Activated naive CD8-positive, alpha-beta T cell treated with anti-CD3 and anti-CD28 coated beads, Interleukin-2, amount 50 U/mL, for 16 hours (primary cell): ENCODE results near the gene TPRX2.
A peak's percentile ranks its signal among the peaks of the same experiment; 100 is the strongest.
"Not testable (repeated sequence)": the region's sequence is repeated elsewhere in the genome, so short reads cannot be mapped to it uniquely, and the experiment has no call there.

Experiments
- DNase-seq: peaks from one replicate; pipeline ENCODE4 v3.0.0-alpha.2; 2020; ENCODE audit warnings: low read depth, low spot score

Gene TPRX2, protein sequence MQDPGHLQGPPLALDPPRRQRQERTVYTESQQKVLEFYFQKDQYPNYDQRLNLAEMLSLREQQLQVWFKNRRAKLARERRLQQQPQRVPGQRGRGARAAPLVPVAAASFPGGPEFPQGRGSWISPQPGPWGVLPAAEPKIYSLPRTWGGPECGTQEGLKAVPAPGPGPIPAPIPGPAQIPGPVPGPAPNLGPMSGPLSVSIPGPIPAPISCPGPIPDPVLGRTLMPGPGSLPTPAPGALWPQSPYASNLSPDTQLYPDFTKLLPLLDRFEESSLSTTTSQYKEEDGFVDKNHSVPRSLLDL

DNA sequence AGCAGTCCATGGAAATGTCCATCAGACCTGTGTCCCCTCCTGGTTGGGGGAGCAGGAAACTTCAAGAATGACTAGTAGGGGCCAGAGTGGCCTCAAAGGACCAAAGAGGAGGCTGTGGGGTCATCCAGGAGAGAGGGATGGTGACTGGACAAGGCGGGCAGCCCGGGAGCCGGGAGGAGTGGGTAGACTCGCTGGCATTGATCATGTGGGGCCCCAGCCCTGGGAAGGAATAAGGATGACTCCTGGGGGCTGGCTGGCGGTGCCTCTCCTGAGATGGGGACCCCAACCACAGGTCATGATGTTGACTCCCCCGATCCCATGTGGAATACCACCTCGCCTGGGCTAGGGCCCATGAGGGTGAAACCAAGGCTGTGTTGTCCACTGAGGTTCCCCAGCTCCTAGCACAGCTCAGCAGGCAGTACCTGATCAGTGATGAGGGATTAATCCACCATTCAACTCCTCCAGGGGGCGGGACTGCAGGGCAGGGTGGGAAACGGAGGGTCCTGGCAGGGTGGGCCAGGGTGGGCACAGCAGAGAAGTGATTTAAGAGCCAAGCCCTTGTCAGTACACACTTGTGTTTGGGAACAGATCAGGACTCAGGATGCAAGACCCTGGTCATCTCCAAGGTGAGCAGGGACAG is at the start of gene TPRX2:
Gene TPRX2 (plus strand): TSS at position 590 of the 640 bp plus-strand sequence. CDS start 12 bp downstream, at position 602.
- DNase-seq, result not testable (repeated sequence)

DNA sequence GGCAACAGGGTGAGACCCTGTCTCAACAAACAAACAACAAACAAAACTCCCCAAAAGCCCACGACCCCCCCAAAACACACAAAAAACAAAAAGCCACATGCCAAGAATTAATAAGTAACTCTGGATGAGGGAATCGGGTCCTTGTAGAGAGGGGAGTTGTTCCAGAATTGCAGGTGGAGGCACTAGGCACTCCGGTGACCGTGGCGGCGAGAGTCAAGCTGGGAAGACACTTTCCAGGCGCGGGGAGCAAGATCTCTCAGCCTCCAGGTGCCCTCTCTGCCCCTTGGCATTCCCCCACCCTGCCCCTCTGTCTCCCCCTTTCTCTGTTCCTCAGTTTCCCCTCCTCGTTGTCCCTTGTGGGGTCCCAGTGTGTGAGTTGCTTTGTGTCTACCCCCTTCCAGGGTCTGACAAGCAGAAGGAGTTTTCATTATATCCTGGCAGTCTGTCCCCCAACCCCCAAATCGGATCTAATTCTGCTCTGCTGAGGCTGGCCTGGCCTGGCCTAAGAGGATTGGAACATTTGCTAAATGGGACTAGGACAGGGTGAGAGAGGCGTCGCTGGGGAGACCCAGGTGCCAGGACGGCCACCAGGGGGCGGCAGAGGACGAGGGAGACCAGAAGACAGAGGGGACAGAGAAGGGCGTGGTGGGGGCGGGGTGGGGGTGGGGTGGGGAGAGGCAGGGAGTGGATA is 45.6 kb upstream of the TPRX2 start:
- peak; percentile 61 for DNase-seq

DNA sequence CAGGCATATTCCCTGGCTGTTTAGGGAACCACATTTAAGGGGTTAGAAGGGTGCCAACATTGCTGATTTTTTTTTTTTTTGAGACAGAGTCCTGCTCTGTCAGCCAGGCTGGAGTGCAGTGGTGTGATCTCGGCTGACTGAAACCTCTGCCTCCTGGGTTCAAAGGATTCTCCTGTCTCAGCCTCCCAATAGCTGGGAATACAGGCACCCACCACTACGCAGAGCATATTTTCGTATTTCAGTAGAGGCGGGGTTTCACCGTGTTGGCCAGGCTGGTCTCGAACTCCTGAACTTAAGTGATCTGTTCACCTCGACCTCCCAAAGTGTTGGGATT is 45.1 kb upstream of the TPRX2 start:
- DNase-seq, result no peak

DNA sequence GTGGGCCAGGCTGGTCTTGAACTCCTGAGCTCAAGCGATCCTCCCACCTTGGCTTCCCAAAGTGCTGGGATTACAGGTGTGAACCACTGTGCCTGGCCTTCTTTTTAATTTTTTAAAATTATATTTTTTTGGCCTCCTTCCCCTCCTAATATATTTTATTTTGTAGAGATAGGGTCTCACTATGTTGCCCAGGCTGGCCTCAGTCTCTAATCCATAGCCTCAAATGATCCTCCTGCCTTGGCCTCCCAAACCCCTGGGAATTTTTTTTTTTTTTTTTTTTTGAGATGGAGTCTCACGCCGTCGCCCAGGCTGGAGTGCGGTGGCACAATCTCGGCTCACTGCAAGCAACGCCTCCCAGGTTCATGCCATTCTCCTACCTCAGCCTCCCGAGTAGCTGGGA is 42.8 kb upstream of the TPRX2 start:
- not testable (repeated sequence) for DNase-seq

DNA sequence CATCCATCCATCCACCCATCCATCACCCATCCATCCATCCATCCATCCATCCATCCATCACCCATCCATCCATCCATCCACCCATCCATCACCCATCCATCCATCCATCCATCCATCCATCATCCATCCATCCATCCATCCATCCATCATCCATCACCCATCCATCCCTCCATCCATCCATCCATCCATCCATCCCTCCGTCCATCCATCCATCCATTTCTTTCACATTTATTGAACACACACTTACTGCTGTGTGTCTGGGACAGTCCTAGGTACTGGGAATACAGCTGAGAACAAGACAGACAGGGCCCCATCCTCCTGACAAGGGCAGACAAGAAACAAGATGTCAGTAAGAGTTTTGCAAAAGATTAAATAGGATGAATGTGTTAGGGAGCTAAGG is 40.8 kb upstream of the TPRX2 start:
- not testable (repeated sequence) for DNase-seq

DNA sequence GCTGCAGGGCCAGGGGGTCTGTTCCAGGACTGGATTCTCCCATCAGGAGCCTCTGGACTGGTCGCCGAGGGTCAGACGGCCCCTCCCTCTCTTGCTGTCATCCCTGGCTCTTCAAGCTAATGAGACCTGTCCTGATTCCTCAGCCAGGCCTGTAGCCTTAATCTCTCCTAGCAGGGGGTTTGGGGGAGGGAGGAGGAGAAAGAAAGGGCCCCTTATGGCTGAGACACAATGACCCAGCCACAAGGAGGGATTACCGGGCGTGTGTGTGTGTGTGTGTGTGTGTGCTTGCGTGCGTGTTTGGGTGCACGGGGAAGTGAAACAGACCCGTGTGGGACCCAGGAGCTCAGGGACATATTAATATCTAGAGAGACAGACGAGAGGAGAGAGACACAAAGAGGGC is 39.2 kb upstream of the TPRX2 start:
- no peak for DNase-seq

DNA sequence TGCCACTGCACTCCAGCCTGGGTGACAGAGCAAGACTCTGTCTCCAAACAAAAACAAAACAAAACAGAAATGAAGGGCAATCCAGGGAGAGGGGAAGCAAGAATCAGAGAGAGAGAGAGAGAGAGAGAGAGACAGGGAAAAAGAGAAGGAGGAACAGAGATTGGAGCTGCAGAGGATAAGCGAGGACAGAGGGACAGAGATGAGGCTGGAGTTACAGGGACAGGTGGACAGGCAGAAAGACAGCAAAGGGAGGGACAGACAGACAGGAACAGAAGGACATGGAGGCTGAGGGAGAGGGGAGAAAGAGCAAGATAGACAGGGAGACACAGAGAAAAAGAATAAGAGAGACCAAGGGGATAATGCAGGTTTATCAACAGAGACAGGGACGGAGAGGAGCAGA is 38.6 kb upstream of the TPRX2 start:
- no peak for DNase-seq

DNA sequence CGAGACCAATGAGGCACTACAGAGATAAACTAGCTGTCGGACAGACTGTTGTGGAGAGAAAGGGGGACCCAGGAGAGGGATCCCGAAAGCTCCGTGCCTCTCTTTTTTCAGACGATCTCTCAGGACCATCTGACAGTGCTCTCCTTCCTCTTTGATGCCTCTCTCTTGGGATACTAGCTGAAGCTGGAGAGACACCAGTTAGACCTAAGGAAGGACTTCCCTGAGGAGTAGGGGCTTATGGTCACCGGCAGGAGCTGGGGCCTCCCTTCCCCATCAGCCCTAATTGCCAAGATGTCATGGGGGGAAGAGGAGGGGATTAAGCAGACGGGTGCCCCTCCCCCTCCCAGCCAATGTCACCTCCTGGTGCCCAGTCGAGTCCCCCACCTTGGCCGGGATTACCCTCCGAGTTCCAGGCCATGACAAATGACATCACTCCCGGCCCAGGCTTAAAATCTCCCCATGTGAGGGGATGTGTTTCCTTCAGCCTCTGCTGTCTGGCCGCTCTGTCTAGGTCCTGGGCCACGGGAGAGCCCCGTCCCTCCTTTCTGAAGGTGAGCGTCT is 37.5 kb upstream of the TPRX2 start, which contains the start of gene CRX:
Gene CRX (plus strand): TSS at position 478 of the 561 bp plus-strand sequence. CDS start 12,507 bp downstream, outside the sequence.
- DNase-seq, result no peak

DNA sequence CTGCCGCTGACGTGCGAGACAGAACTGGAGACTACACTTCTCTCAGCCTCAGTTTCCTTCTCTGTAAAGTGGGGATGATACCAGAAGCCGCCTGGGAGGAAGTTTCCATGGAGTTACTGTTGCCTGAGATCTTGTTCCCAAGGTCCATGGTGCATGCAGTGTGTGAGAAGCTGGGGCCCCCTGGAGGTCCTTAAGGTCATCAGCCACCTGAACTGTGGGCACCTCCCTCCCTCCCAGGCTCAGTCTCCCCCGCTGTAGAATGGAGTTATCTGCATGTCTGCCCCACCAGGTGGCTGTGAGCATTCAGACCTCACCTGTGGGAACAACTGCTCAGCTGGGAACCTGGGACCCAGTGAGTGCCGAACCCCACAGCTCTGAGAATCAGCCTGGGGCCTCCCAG is 34.6 kb upstream of the TPRX2 start:
- no peak for DNase-seq

DNA sequence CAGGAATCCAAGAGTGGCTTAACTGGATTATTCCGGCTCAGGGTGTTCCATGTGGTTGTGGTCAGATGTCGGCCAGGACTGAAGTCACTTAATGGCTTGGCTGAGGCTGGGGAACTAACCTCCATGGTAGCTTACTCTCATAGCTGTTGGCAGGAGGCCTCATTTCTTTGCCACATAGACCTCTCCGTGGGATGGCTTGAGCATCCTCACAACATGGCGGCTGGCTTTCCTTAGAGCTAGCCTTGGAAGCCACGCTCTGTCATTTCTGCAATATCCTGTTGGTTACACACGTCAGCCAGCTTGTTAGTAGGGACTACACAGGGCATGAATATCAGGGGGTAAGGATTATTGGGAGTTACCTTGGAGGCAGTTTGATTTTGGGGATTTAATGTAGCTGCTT is 32.2 kb upstream of the TPRX2 start:
- DNase-seq, result no peak

DNA sequence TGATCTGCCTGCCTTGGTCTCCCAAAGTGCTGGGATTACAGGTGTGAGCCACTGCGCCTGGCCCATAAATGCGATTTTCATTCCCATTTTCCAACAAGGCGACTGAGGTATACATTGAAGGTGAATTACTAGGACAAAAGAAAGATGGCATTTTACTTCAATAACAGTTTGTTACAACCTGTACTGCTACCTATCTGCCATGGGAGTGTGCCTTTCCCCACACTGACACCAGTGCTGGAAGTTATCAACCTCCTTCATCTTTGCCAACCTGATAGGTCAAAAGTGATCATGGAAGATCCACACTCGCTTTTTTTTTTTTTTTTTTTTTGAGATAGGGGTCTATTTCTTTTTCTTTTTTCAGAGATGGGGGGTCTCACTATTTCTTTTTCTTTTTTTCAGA is 26.3 kb upstream of the TPRX2 start:
- DNase-seq, result no peak

DNA sequence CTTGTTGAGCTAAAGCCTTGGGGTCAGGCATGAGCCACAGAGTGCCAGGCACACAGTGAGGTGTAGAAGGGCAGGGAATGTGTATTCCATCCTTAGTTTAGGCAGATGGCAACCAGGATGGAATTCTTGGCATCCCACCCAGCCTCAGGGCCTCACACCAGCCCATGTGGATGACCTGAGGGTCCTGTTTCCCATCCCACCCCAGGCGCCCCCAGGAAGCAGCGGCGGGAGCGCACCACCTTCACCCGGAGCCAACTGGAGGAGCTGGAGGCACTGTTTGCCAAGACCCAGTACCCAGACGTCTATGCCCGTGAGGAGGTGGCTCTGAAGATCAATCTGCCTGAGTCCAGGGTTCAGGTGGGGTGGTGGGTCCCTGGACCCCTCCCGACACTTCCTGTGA is 23.0 kb upstream of the TPRX2 start:
- DNase-seq, result no peak

DNA sequence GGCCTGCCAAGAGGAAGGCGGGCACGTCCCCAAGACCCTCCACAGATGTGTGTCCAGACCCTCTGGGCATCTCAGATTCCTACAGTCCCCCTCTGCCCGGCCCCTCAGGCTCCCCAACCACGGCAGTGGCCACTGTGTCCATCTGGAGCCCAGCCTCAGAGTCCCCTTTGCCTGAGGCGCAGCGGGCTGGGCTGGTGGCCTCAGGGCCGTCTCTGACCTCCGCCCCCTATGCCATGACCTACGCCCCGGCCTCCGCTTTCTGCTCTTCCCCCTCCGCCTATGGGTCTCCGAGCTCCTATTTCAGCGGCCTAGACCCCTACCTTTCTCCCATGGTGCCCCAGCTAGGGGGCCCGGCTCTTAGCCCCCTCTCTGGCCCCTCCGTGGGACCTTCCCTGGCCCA is 19.6 kb upstream of the TPRX2 start:
- no peak for DNase-seq

DNA sequence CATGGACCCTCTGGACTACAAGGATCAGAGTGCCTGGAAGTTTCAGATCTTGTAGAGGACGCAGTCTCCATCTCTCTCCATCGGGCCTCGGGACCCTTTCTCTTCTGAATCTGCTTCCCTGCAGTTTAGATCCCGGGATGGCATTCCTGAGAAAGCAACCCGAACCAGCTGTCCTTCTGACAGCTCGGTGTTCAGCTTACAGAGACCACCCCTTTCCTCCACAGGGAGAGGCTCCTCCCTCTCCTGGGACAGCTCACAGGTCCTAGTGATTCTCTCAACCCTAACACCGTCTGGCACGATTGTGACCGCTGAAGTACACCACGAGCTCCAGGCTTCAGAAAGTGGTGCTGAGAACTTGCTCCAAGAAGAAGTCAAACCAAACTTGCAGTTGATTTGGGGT is 19.1 kb upstream of the TPRX2 start:
- DNase-seq, result no peak

DNA sequence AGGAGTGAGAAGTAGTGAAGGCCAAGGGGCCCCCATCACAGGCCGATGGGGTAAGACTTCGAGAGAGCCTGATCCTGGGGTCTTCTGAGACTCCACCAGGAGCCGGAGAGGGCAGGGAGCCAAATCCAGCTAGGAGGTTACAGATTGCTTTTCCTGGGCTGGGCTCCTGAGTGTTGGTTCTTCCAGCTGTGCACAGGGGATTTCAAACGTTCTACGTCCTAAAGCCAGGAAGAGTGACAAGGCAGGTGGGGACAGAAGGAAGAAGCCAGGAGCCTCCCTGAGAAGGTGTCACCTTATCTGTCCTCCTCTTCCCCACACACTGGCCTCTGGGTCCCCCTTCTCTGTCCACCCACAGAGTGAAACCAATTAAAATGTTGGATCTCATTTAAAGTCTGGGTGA is 16.1 kb upstream of the TPRX2 start:
- no peak for DNase-seq

DNA sequence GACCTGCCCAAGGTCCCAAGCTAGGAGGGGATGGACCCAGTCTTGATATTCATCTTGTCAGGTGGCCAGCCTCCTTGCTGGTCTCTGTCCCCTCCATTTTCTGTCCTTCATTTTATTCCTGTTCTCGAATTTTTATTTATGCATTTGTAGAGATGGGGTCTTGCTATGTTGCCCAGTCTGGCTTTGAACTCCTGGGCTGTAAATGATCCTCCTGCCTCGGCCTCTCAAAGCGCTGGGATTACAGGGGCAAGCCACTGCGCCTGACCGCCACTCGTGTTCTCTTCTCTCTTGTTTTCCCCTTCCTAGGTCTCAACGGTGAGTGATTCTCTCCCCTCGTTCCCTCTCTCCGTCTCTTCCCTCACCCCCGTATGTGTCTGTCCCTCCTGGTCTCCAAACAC is 10.6 kb upstream of the TPRX2 start:
- no peak for DNase-seq

DNA sequence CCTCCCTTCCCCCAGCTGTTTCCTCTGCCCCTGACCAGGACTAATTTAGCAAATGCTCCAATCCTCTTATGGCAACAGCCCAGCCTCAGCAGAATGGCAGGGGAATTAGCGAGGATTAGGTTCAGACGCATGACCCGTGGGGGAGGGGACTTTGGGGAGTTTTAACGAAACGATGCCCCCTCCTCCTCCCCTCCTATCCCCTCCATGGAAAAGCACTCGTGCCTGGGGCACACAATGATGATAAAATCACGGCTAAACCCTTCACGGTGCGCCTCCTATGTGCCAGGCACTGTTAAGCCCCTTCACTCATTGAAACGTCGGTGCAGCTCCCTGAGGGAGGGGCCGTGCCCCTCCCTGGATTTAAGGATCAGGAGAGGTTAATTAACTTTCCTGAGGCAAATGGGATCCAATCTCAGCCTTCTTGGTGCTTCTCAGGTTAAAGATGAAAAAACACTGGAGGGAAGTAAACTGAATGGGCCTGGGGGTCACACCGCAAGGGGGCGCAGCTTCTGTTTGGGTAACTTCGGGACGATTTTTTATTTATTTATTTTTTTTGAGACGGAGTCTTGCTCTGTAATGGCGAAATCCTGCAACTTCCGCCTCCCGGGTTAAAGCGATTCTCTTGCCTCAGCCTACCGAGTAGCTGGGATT is 10.1 kb upstream of the TPRX2 start:
- no peak for DNase-seq

DNA sequence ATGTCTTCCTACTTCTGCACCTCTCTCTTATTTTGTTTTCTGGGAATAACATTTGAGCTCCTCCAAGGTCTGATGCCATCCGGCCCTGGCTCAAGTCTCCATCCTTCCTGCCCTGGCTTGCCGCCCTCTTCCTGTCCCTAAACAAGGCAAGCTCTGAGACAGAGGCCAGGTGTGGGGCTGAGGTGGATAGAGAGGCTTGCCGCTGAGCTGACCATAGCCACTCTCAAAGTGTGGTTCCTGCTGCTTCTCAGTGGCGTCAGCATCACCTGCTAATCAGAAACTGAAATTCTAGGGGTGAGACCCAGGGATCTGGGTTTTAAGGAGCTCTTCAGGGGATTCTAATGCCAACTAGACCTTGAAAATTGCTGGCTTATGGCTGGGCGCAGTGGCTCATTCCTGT is 6.0 kb upstream of the TPRX2 start:
- no peak for DNase-seq

DNA sequence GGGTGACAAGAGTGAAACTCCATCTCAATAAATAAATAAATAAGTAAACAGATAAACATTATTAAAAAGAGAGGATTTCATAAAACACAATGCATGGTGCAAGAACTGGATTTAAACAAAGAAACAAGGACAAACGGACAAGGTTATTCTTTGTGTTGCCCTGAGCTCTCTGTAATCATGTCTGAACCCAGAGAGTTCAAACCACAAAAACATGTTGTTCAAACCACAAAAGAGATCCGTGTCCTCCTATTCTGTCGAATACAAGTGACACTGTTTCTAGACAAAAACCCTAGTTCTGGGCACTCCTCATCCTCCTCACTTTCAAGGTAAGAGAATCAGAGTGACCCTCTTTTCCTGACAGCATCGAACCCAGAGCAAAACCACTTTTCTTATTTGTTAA is 4.6 kb upstream of the TPRX2 start:
- DNase-seq, result no peak

DNA sequence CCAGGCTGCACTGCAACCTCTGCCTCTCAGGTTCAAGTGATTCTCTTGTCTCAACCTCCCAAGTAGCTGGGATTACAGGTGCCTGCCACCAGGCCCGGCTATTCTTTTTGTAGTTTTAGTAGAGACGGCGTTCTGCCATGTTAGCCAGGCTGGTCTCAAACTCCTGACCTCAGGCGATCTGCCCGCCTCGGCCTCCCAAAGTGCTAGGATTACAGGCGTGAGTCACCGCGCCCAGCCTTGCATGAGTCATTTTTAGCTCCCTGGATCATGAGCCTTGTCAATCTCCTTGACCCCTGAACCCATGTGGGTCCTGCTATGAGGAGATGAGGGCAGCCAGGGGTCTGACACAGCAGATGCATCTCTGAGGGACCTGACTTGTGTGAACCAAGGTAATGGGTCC is 804 bp upstream of the TPRX2 start:
- not testable (repeated sequence) for DNase-seq

DNA sequence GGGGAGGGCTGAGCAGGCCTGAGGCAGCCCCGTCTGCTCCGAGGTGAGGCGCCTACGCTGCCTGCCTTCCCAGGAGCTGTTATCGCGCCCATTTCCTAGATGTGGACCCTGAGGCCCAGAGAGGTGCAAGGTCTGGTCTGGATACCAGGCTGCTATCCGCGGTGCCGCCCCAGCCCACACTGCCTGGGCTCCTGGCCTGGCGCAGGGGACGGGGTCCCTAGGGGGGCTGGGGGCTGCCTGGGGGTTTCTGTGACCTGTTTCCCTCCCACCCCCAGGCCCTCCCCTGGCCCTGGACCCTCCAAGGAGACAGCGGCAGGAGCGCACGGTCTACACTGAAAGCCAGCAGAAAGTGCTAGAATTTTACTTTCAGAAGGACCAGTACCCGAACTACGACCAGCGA is 803 bp downstream of the TPRX2 start:
- not testable (repeated sequence) for DNase-seq
